Stomach (tissue), 9 donors: ENCODE measurements around the gene ABL1. TPM values are rescaled to one million over a fixed set of nuclear protein-coding genes. Genes with fewer than 3 reads are reported as not detected.

Experiments
- DNase-seq, 2 donors: peaks; one replicate each; pipeline versions ENCODE4 v3.0.0 to v3.0.0-alpha.2; 2013 to 2019
- H3K27ac ChIP-seq, 5 donors: fragments of 200-600 bp in 4 of 5; sonication (generic) in 4 of 5; one replicate each; pipeline ENCODE4 v1.5.1; 2013 to 2019; ENCODE audit warnings: mild to moderate bottlenecking in 1 of 5, moderate library complexity in 1 of 5
- H3K27me3 ChIP-seq, 3 donors: fragments of 200-600 bp; sonication (generic); one replicate each; pipeline ENCODE4 v1.5.1; 2017 to 2019; ENCODE audit warnings: mixed run types in 1 of 3
- H3K36me3 ChIP-seq, 4 donors: fragments of 200-600 bp; sonication (generic); 1 replicate in 3 of 4; 2 replicates in 1 of 4; pipeline ENCODE4 v1.5.1; 2016 to 2019
- H3K4me1 ChIP-seq, 4 donors: fragments of 200-600 bp; sonication (generic); one replicate each; pipeline ENCODE4 v1.5.1; 2016 to 2019
- H3K4me3 ChIP-seq, 4 donors: fragments of 200-600 bp; sonication (generic) in 3 of 4; one replicate each; pipeline ENCODE4 v1.5.1; 2016 to 2019; ENCODE audit warnings: mild to moderate bottlenecking in 1 of 4
- H3K9me3 ChIP-seq, 4 donors: fragments of 200-600 bp; sonication (generic); one replicate each; pipeline ENCODE4 v1.5.1; 2016 to 2019
- CTCF ChIP-seq, 7 experiments: fragments of 450-650 bp in 4 of 7; fragments of 200-600 bp in 3 of 7; sonication (generic) in 3 of 7; IDR thresholded peaks; one replicate each; pipeline ENCODE4 v1.5.1; 2016 to 2019; ENCODE audit warnings: antibody characterized with exemption in 7 of 7, control low read depth in 2 of 7, mild to moderate bottlenecking in 1 of 7
- EP300 ChIP-seq: sonication (generic); formaldehyde crosslinking; IDR thresholded peaks from one replicate; pipeline ENCODE4 v1.6.1; 2017; ENCODE audit warnings: antibody characterized with exemption
- POLR2A ChIP-seq, 4 donors: fragments of 450-650 bp; IDR thresholded peaks; one replicate each; pipeline ENCODE4 v1.6.1; 2016; ENCODE audit warnings: antibody characterized with exemption in 4 of 4, control low read depth in 2 of 4, mild to moderate bottlenecking in 1 of 4, moderate library complexity in 1 of 4
- POLR2AphosphoS5 ChIP-seq, 3 donors: sonication (generic); formaldehyde crosslinking; IDR thresholded peaks; one replicate each; pipeline ENCODE4 v1.6.1; 2016; ENCODE audit warnings: antibody characterized with exemption in 3 of 3
- WGBS, 5 donors: extraction: QIAGEN DNeasy Blood & Tissue Kit in 3 of 5; methylation state at CpG; one replicate each; pipeline versions ENCODE4 v1.1.5 to v1.1.7; 2013 to 2018; 5-methylcytosine and 5-hydroxymethylcytosine counted together
- intact Hi-C: fragments of 100-400 bp; cut with DNase I; formaldehyde crosslinking; loops from one replicate; pipeline ENCODE4 v1.15.1; 2023; ENCODE audit warnings: low total_unique reads
- polyA plus RNA-seq, 3 donors: library from polyadenylated mRNA; stranded (reverse); fragments of 200-250 nt; gene quantifications; one replicate each; pipeline ENCODE4 v1.2.3, GENCODE V29; 2013
- total RNA-seq, 5 donors: library from RNA; depleted of rRNA; stranded (reverse); fragments of >200 nt; gene quantifications; one replicate each; pipeline versions ENCODE4 v1.1.0 to v1.2.3, GENCODE V29; 2014 to 2016
- donor health status: healthy with polysubstance abuse.
- donor health status: Bipolar disorder and iron deficiency.
- donor health status: healthy.

ABL1 gene
- total and polyA plus RNA-seq, 8 donors: 19.0 to 95.9 (median 43.8) TPM

DNA sequence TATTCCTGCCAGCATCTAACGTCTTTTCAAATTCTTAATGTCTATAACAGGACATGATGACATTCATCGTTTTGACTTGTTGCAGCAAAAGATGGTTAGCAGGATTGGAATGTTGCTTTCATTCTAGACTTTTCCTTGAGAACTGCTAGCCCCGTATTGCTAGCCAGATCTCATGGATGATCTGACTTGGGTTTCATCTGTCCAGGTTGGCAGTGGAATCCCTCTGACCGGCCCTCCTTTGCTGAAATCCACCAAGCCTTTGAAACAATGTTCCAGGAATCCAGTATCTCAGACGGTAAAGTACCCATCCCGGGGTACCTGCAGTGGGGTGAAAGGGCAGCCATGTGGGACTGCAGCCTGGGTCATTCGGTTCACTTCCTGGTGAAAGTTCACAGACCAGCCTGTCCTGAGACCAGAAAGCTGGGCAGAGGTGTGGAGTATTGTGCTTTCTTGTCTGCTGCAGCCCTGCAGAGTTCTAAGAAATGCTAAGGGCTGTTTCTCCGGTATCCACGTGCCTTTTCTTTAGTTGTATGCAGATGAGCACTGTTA is 44.9 kb downstream of the ABL1 start:
- DNase-seq: no peak
- no peak overlapping the region for H3K4me3 ChIP-seq
- 84 to 96% (median 91%) methylated on average over 9 of the region's 9 CpGs for WGBS, 5 donors
- H3K27ac ChIP-seq: no peak overlapping the region
- intact Hi-C loops: no loop called here
- peaks cover 0 to 8% (median 0%) of the 10 kb centered on the region in 4 donors for H3K4me1 ChIP-seq
- no peaks in the 10 kb centered on the region for H3K9me3 ChIP-seq
- H3K36me3 ChIP-seq: peaks cover 89 to 100% (median 98%) of the 10 kb centered on the region in 4 donors
- TF ChIP-seq CTCF (IDR thresholded peaks at IDR 0.05) (no peak), POLR2AphosphoS5 (IDR thresholded peaks at IDR 0.05) (no peak), POLR2A (IDR thresholded peaks at IDR 0.05) (no peak), EP300 (no peak)
- H3K27me3 ChIP-seq: no peaks in the 10 kb centered on the region

DNA sequence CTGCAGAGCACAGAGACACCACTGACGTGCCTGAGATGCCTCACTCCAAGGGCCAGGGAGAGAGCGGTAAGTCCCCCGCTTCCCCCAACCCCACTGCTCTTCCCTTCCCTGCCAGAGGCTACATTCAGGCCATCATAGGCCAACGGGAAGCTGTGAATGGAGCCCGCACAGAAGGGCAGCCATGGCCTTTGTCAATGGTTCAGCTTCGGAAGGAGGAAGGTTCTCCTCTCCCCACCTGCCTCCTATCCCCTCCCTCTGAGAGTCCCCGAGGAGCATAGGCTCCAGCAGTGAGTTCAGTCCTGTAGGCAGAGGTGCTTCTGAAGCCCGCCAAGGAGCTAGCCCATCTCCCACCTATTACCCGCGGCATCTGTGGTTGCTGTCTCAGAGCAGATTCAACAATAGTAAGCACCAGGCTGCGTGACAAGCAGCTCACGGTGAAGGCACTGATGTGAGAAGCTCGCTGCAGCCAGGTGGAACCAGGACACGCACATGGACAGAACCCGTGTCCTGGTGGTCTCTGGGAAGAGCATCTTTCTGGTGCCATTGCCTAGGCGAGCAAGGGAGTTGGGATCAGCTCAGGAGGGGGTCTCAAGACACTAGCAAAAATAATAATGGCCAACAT is 45.7 kb downstream of the ABL1 start:
- no peak for TF ChIP-seq POLR2AphosphoS5 (IDR thresholded peaks at IDR 0.05)
- TF ChIP-seq POLR2A (IDR thresholded peaks at IDR 0.05): no peak
- no peak for TF ChIP-seq EP300
- TF ChIP-seq CTCF (IDR thresholded peaks at IDR 0.05): no peak
- H3K9me3 ChIP-seq: no peaks in the 10 kb centered on the region
- peaks cover 0 to 12% (median 0%) of the 10 kb centered on the region in 4 donors for H3K4me1 ChIP-seq
- no peak overlapping the region for H3K27ac ChIP-seq
- WGBS, 5 donors: 91 to 96% (median 94%) methylated on average over 15 to 16 of the region's 16 CpGs
- H3K27me3 ChIP-seq: no peaks in the 10 kb centered on the region
- intact Hi-C loops: no loop called here
- no peak overlapping the region for H3K4me3 ChIP-seq
- no peak for DNase-seq
- H3K36me3 ChIP-seq: peaks cover 89 to 100% (median 98%) of the 10 kb centered on the region in 4 donors

DNA sequence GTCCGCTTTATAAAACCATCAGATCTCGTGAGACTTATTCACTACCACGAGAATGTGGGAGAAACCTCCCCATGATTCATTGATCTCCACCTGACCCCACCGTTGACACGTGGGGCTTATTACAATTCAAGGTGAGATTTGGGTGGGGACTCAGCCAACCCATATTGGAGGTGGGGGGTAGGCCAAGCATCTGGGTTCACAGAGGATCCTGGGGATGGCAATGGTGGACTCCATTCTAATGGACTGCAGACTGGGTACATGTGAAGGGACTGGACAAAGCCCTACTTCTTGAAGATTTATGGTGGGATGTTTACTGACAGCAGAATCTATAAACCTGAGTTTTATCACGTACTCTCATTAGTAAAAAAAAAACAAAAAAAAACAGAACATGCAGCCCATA is 46.5 kb downstream of the ABL1 start:
- Histone ChIP-seq H3K36me3 (peaks cover 94 to 100% (median 98%) of the 10 kb centered on the region in 4 donors), H3K27me3 (no peaks in the 10 kb centered on the region), H3K9me3 (no peaks in the 10 kb centered on the region), H3K27ac (no peak overlapping the region), H3K4me3 (no peak overlapping the region), H3K4me1 (peaks cover 0 to 19% (median 2%) of the 10 kb centered on the region in 4 donors)
- TF ChIP-seq POLR2A (IDR thresholded peaks at IDR 0.05): no peak
- intact Hi-C loops: no loop called here
- WGBS, 5 donors: 88 to 93% (median 89%) methylated on average over 6 of the region's 6 CpGs
- DNase-seq: no peak

GRCh38 chr9:130882696-130883225 is 47.7 kb downstream of the ABL1 start:
- intact Hi-C loops: no loop called here
- Histone ChIP-seq H3K27ac (no peak overlapping the region), H3K36me3 (peaks cover 97 to 100% (median 100%) of the 10 kb centered on the region in 4 donors), H3K27me3 (no peaks in the 10 kb centered on the region), H3K4me1 (peaks cover 0 to 31% (median 11%) of the 10 kb centered on the region in 4 donors), H3K4me3 (no peak overlapping the region), H3K9me3 (no peaks in the 10 kb centered on the region)
- TF ChIP-seq POLR2AphosphoS5 (IDR thresholded peaks at IDR 0.05) (no peak), POLR2A (IDR thresholded peaks at IDR 0.05) (no peak), EP300 (no peak), CTCF (IDR thresholded peaks at IDR 0.05) (no peak)
- no peak for DNase-seq
- 86 to 91% (median 90%) methylated on average over 7 to 15 of the region's 15 CpGs for WGBS, 5 donors

DNA sequence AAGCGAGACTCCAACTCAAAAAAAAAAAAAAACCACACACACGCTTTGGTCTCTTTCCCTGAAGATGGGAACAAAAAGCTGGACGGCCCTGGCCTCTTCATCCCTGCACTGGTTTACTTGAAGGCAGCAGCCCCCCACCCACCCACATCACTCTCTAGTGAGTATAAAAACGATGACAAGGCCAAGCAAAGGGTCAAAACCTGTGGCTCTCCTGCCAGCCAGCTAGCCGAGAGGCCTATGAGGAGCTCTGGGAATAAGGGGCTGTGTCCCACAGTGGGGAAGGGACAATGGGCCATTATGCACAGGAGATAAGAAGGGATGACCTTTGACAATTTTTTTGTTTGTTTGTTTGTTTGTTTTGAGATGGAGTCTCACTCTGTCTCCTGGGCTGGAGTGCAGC is 48.4 kb downstream of the ABL1 start:
- Histone ChIP-seq H3K27me3 (no peaks in the 10 kb centered on the region), H3K4me3 (no peak overlapping the region), H3K9me3 (no peaks in the 10 kb centered on the region), H3K4me1 (peaks cover 0 to 37% (median 12%) of the 10 kb centered on the region in 4 donors), H3K36me3 (peaks cover 99 to 100% (median 100%) of the 10 kb centered on the region in 4 donors), H3K27ac (no peak overlapping the region)
- intact Hi-C loops: no loop called here
- WGBS, 5 donors: 78 to 92% (median 83%) methylated on average over 5 of the region's 5 CpGs
- DNase-seq: no peak
- TF ChIP-seq POLR2AphosphoS5 (IDR thresholded peaks at IDR 0.05): no peak
- no peak for TF ChIP-seq POLR2A (IDR thresholded peaks at IDR 0.05)
